GM12878 (cell line): ENCODE data around the gene CCT6B. TPM values are rescaled to one million over a fixed set of nuclear protein-coding genes. Genes with fewer than 3 reads are reported as not detected.

Experiments used
- ATF3 ChIP-seq: IDR thresholded peaks from 2 replicates; pipeline ENCODE4 v1.6.1; 2011; ENCODE audit warnings: low read depth, mild to moderate bottlenecking, low read length, moderate library complexity, borderline replicate concordance; ENCODE audit errors: extremely low read depth
- CEBPB ChIP-seq, 2 experiments: fragments of 150-350 bp in 1 of 2; IDR thresholded peaks; 2 replicates each; pipeline ENCODE4 v1.6.1; 2012 to 2014; ENCODE audit warnings: low read depth in 2 of 2, low read length in 2 of 2, borderline replicate concordance in 1 of 2, inconsistent platforms in 1 of 2
- CHD4 ChIP-seq: fragments of 200-600 bp; sonication (generic); IDR thresholded peaks from 2 replicates; pipeline ENCODE4 v1.6.1; 2016; ENCODE audit warnings: mild to moderate bottlenecking
- EP300 ChIP-seq, 2 experiments: fragments of 150-350 bp in 1 of 2; IDR thresholded peaks; 2 replicates each; pipeline ENCODE4 v1.6.1; 2011 to 2012; ENCODE audit warnings: low read depth in 2 of 2, low read length in 2 of 2, borderline replicate concordance in 1 of 2, improper control_type of control experiment in 1 of 2, inconsistent platforms in 1 of 2; ENCODE audit not compliant: control insufficient read depth in 1 of 2
- ESRRA ChIP-seq: IDR thresholded peaks from 2 replicates; pipeline ENCODE4 v1.6.1; 2012; ENCODE audit warnings: mild to moderate bottlenecking, low read length, improper control_type of control experiment
- FOS ChIP-seq: IDR thresholded peaks from 3 replicates; pipeline ENCODE4 v1.6.1; 2011; ENCODE audit warnings: borderline replicate concordance; ENCODE audit not compliant: insufficient read length; ENCODE audit errors: extremely low read depth
- GATAD2B ChIP-seq: fragments of 450-650 bp; conservative IDR thresholded peaks from 2 replicates; pipeline ENCODE4 v1.6.1; 2017; ENCODE audit warnings: low read depth, mild to moderate bottlenecking, moderate library complexity
- HCFC1 ChIP-seq: fragments of 150-350 bp; IDR thresholded peaks from 2 replicates; pipeline ENCODE4 v1.6.1; 2014; ENCODE audit warnings: low read length
- IRF3 ChIP-seq: fragments of 450-650 bp; IDR thresholded peaks from 2 replicates; pipeline ENCODE4 v1.6.1; 2014; ENCODE audit warnings: mild to moderate bottlenecking
- NBN ChIP-seq: fragments of 450-650 bp; IDR thresholded peaks from 2 replicates; pipeline ENCODE4 v1.6.1; 2016
- NFYB ChIP-seq: IDR thresholded peaks from 2 replicates; pipeline ENCODE4 v1.6.1; 2011; ENCODE audit warnings: low read depth, mild to moderate bottlenecking, low read length, improper control_type of control experiment, moderate library complexity; ENCODE audit not compliant: insufficient read depth
- RB1 ChIP-seq: fragments of 450-650 bp; formaldehyde crosslinking; IDR thresholded peaks from 2 replicates; pipeline ENCODE4 v1.6.1; 2017; ENCODE audit warnings: mild to moderate bottlenecking, borderline replicate concordance
- RCOR1 ChIP-seq: conservative IDR thresholded peaks from 2 replicates; pipeline ENCODE4 v1.6.1; 2012; ENCODE audit warnings: low read depth, low read length, improper control_type of control experiment
- RUNX3 ChIP-seq: IDR thresholded peaks from 2 replicates; pipeline ENCODE4 v1.6.1; 2012; ENCODE audit warnings: low read length, inconsistent platforms
- SKIL ChIP-seq: fragments of 450-650 bp; IDR thresholded peaks from 2 replicates; pipeline ENCODE4 v1.6.1; 2017; ENCODE audit warnings: mild to moderate bottlenecking, low read depth, inconsistent platforms; ENCODE audit not compliant: poor library complexity, severe bottlenecking
- SMAD1 ChIP-seq: fragments of 450-650 bp; IDR thresholded peaks from 2 replicates; pipeline ENCODE4 v1.6.1; 2018; ENCODE audit warnings: mild to moderate bottlenecking, low read depth; ENCODE audit not compliant: partially characterized antibody
- YBX1 ChIP-seq: fragments of 450-650 bp; IDR thresholded peaks from 2 replicates; pipeline ENCODE4 v1.6.1; 2016; ENCODE audit warnings: antibody characterized with exemption
- YY1 ChIP-seq: IDR thresholded peaks from 2 replicates; pipeline ENCODE4 v1.6.1; 2011; ENCODE audit warnings: low read depth, mild to moderate bottlenecking, low read length
- ZBED1 ChIP-seq: IDR thresholded peaks from 2 replicates; pipeline ENCODE4 v1.6.1; 2016; ENCODE audit warnings: borderline replicate concordance
- ZNF217 ChIP-seq: fragments of 450-650 bp; IDR thresholded peaks from 2 replicates; pipeline ENCODE4 v1.6.1; 2017; ENCODE audit warnings: antibody characterized with exemption, mild to moderate bottlenecking
- ZNF24 ChIP-seq: fragments of 450-650 bp; IDR thresholded peaks from 2 replicates; pipeline ENCODE4 v1.6.1; 2017; ENCODE audit warnings: antibody characterized with exemption, mild to moderate bottlenecking
- ZNF274 ChIP-seq: IDR thresholded peaks from one replicate; pipeline ENCODE4 v1.8.0; 2011; ENCODE audit not compliant: insufficient read length, insufficient read depth
- ZNF687 ChIP-seq: fragments of 450-650 bp; IDR thresholded peaks from 2 replicates; pipeline ENCODE4 v1.6.1; 2017; ENCODE audit warnings: mild to moderate bottlenecking, moderate library complexity
- polyA plus RNA-seq, 11 experiments: library from polyadenylated mRNA; depleted of rRNA in 4 of 11; unstranded in 6 of 11; stranded (reverse) in 5 of 11; fragments of >200 nt; fragmentation: Nextera tagmentation in 4 of 11; fragmentation: Illumina TruSeq in 1 of 11; extraction: Ambion mirVana in 4 of 11; extraction: Trizol in 1 of 11; gene quantifications; 1 replicate in 1 of 11; 2 replicates in 10 of 11; pipeline versions ENCODE4 v1.2.1 to v1.2.3, GENCODE V29; 2011 to 2016; ENCODE audit warnings: inconsistent platforms in 2 of 11, missing spikeins in 2 of 11, low read depth in 1 of 11
- total RNA-seq, 4 experiments: library from RNA; depleted of rRNA in 3 of 4; stranded (reverse); fragments of >200 nt in 3 of 4; fragmentation: Illumina TruSeq in 1 of 4; extraction: Trizol in 1 of 4; gene quantifications; 2 replicates each; pipeline versions ENCODE4 v1.2.1 to v1.2.3, GENCODE V29; 2013 to 2021

Gene CCT6B
- total and polyA plus RNA-seq, 10 of the 15 experiments (the other 5 are each of a cell fraction or from before 2014, with no cell fraction given): 1.6 to 6.1 (median 2.6) TPM

DNA sequence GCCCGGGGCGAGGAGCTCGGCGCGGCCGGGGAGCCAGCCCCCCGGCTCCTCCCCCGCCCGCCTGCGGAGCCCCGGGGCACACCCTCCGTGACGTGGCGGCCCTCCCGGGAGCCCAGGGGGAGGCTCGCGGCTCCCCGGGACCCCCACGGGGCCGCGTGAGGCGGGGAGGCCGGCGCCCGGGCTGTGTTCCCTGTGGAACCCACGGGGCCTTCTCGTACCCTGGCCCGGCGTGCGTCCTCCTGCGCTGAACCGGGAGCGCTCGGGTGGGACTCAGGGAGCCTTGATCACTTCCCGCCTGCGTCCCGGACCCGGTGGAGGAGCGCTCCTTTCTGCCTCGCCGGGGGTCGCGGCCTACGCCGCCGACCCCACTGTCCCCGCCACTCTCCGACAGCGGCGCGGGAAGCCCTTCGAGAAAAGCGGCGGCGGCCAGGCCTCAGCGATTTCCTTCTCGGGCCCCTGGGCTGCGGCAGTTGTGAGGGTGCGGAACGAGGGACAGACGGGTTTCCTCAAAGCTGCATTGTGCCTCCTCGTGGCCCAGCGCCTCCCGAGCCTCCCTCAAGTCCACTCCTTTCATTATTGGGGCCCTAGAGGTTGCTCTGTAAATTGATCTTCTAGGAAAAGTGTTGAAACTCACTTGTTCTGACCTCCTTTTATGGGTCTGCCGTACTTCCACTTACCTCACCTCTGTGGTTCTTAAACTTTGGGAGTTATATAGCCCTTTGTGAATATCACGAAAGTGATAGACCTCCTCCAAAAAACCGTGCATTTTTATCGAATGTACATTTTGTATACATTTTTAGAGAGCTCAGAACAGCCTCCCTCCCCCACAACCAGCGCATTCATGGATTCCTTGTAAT is 19.6 kb upstream of the CCT6B start (continued):
- TF ChIP-seq FOS (no peak), EP300 (IDR thresholded peaks at IDR 0.05; ENCODE audit: borderline replicate concordance in 1 of 2, control insufficient read depth in 1 of 2, low read depth in 2 of 2, low read length in 2 of 2) (no peak), GATAD2B (peak; percentile 95; the same call in 1 of the 2 replicates), ZBED1 (no peak), SMAD1 (no peak), ZNF274 (no peak), ZNF687 (0 out of 2 replicates have a peak, but pooled peaks have one; percentile 34), ZNF24 (no peak), ATF3 (no peak), YBX1 (no peak), ZNF217 (0 out of 2 replicates have a peak, but pooled peaks have one; percentile 47), SKIL (no peak), IRF3 (no peak), CHD4 (no peak), YY1 (no peak; the same call in 1 of the 2 replicates), HCFC1 (no peak; the same call in 1 of the 2 replicates), CEBPB (IDR thresholded peaks at IDR 0.05; ENCODE audit: borderline replicate concordance in 1 of 2, low read depth in 2 of 2, low read length in 2 of 2) (no peak), RB1 (peak; percentile 36; the same call in 1 of the 2 replicates), NFYB (no peak), RCOR1 (0 out of 2 replicates have a peak, but pooled peaks have one; percentile 29), NBN (peak; percentile 66; the same call in 1 of the 2 replicates), RUNX3 (peak; percentile 12), ESRRA (no peak)
